Mammary epithelial cell (primary cell): ENCODE measurements around the gene IL17RA.

Source experiments
- CTCF ChIP-seq, 2 donors: IDR thresholded peaks in 1 of 2; conservative IDR thresholded peaks in 1 of 2; 2 replicates each; pipeline ENCODE4 v1.5.1; 2011 to 2012; ENCODE audit warnings: inconsistent platforms in 2 of 2, low read length in 2 of 2, mild to moderate bottlenecking in 2 of 2, control low read depth in 1 of 2, low read depth in 1 of 2; ENCODE audit not compliant: insufficient read depth in 1 of 2; ENCODE audit errors: extremely low read depth in 1 of 2
- EZH2 ChIP-seq: IDR thresholded peaks from 2 replicates; pipeline ENCODE4 v1.6.1; 2012; ENCODE audit warnings: low read length, inconsistent platforms, borderline replicate concordance

- TF ChIP-seq CTCF (conservative IDR thresholded peaks at IDR 0.05 in 1 of 2, IDR thresholded peaks at IDR 0.05 in 1 of 2; ENCODE audit: extremely low read depth in 1 of 2, insufficient read depth in 1 of 2, low read depth in 1 of 2, low read length in 2 of 2) (no peak), EZH2 (no peak)
Observed at GRCh38 chr22:17087498-17088131, 2.8 kb downstream of the IL17RA start.
